IMR-90 (cell line): ENCODE measurements around the gene SNAP23.
A peak's percentile ranks its signal among the peaks of the same experiment; 100 is the strongest.

ENCODE experiments used
- BHLHE40 ChIP-seq: fragments of 150-350 bp; IDR thresholded peaks from 2 replicates; pipeline ENCODE4 v1.6.1; 2016; ENCODE audit warnings: mild to moderate bottlenecking, low read depth, low read length
- CEBPB ChIP-seq: IDR thresholded peaks from 2 replicates; pipeline ENCODE4 v1.6.1; 2012; ENCODE audit warnings: low read depth, low read length, improper control_type of control experiment
- CHD1 ChIP-seq: IDR thresholded peaks from 2 replicates; pipeline ENCODE4 v1.6.1; 2012; ENCODE audit warnings: low read depth, low read length, improper control_type of control experiment
- FOS ChIP-seq: fragments of 150-350 bp; IDR thresholded peaks from 2 replicates; pipeline ENCODE4 v1.6.1; 2016; ENCODE audit warnings: low read depth, low read length
- MAFK ChIP-seq: IDR thresholded peaks from 2 replicates; pipeline ENCODE4 v1.6.1; 2012; ENCODE audit warnings: low read depth, low read length, improper control_type of control experiment
- MAZ ChIP-seq: IDR thresholded peaks from 2 replicates; pipeline ENCODE4 v1.6.1; 2012; ENCODE audit warnings: low read depth, mild to moderate bottlenecking, low read length, improper control_type of control experiment, moderate library complexity, borderline replicate concordance
- NFE2L2 ChIP-seq: fragments of 150-350 bp; IDR thresholded peaks from 2 replicates; pipeline ENCODE4 v1.6.1; 2016; ENCODE audit warnings: low read depth, mild to moderate bottlenecking, low read length
- POLR2A ChIP-seq: IDR thresholded peaks from 2 replicates; pipeline ENCODE4 v1.6.1; 2012; ENCODE audit warnings: mild to moderate bottlenecking, low read depth, low read length
- RAD21 ChIP-seq: IDR thresholded peaks from 2 replicates; pipeline ENCODE4 v1.6.1; 2012; ENCODE audit warnings: low read length, improper control_type of control experiment
- RCOR1 ChIP-seq: IDR thresholded peaks from 2 replicates; pipeline ENCODE4 v1.6.1; 2012; ENCODE audit warnings: mild to moderate bottlenecking, low read length, improper control_type of control experiment; ENCODE audit not compliant: insufficient replicate concordance
- SMC3 ChIP-seq: fragments of 150-350 bp; IDR thresholded peaks from 2 replicates; pipeline ENCODE4 v1.6.1; 2016; ENCODE audit warnings: low read depth, mild to moderate bottlenecking, antibody characterized with exemption, low read length, moderate library complexity
- TF ChIP-seq, protein P1 (sequence below): conservative IDR thresholded peaks from 2 replicates; pipeline ENCODE4 v1.5.1; 2012; ENCODE audit warnings: mild to moderate bottlenecking, low read depth, low read length, improper control_type of control experiment
- TF ChIP-seq, protein P2 (sequence below): fragments of 150-350 bp; IDR thresholded peaks from 2 replicates; pipeline ENCODE4 v1.6.1; 2017; ENCODE audit warnings: mild to moderate bottlenecking, antibody characterized with exemption, low read length, low read depth
- TF ChIP-seq, protein P3 (sequence below): fragments of 150-350 bp; IDR thresholded peaks from 2 replicates; pipeline ENCODE4 v1.6.1; 2016; ENCODE audit warnings: low read depth, mild to moderate bottlenecking, low read length, moderate library complexity, borderline replicate concordance

DNA sequence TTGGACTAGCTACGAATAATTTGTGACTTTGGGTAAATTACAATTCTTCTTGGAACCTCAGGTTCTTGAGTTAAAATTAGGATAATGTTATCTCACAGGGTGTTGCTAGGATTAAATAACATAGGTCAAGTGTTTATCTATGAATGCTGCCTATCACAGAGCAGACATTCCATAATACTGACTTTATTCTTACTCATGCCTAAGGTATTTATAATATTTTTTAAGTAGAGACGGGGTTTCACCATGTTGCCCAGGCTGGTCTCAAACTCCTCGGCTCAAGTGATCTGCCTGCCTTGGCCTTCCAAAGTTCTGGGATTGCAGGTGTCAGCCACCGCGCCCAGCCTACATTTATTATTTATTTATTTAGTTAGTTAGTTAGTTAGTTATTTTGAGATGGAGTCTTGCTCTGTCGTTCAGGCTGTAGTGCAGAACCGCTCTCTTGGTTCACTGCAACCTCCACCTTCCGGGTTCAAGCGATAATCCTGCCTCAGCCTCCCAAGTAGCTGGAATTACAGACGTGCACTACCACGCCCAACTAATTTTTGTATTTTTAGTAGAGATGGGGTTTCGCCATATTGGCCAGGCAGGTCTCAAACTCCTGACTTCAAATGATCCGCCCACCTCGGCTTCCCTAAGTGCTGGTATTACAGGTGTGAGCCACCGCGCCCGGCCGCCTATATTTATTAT, 3.8 kb upstream of the SNAP23 start:
- TF ChIP-seq, protein P1, sequence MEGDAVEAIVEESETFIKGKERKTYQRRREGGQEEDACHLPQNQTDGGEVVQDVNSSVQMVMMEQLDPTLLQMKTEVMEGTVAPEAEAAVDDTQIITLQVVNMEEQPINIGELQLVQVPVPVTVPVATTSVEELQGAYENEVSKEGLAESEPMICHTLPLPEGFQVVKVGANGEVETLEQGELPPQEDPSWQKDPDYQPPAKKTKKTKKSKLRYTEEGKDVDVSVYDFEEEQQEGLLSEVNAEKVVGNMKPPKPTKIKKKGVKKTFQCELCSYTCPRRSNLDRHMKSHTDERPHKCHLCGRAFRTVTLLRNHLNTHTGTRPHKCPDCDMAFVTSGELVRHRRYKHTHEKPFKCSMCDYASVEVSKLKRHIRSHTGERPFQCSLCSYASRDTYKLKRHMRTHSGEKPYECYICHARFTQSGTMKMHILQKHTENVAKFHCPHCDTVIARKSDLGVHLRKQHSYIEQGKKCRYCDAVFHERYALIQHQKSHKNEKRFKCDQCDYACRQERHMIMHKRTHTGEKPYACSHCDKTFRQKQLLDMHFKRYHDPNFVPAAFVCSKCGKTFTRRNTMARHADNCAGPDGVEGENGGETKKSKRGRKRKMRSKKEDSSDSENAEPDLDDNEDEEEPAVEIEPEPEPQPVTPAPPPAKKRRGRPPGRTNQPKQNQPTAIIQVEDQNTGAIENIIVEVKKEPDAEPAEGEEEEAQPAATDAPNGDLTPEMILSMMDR, result no peak
- no peak for TF ChIP-seq CEBPB
- TF ChIP-seq NFE2L2, result no peak
- TF ChIP-seq POLR2A, result no peak
- peak; percentile 40; the same call in 1 of the 2 replicates for TF ChIP-seq FOS
- TF ChIP-seq BHLHE40, result no peak
- TF ChIP-seq RAD21, result no peak
- TF ChIP-seq, protein P2, sequence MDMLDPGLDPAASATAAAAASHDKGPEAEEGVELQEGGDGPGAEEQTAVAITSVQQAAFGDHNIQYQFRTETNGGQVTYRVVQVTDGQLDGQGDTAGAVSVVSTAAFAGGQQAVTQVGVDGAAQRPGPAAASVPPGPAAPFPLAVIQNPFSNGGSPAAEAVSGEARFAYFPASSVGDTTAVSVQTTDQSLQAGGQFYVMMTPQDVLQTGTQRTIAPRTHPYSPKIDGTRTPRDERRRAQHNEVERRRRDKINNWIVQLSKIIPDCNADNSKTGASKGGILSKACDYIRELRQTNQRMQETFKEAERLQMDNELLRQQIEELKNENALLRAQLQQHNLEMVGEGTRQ, result no peak
- TF ChIP-seq MAFK, result no peak
- TF ChIP-seq, protein P3, sequence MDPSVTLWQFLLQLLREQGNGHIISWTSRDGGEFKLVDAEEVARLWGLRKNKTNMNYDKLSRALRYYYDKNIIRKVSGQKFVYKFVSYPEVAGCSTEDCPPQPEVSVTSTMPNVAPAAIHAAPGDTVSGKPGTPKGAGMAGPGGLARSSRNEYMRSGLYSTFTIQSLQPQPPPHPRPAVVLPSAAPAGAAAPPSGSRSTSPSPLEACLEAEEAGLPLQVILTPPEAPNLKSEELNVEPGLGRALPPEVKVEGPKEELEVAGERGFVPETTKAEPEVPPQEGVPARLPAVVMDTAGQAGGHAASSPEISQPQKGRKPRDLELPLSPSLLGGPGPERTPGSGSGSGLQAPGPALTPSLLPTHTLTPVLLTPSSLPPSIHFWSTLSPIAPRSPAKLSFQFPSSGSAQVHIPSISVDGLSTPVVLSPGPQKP, result no peak
- TF ChIP-seq MAZ, result no peak
- TF ChIP-seq CHD1, result no peak
- peak; percentile 0 for TF ChIP-seq RCOR1
- TF ChIP-seq SMC3, result no peak
